Measurements from ENCODE around the gene ZNRF3. TPM values are rescaled to one million over a fixed set of nuclear protein-coding genes. Genes with fewer than 3 reads are reported as not detected.

Gene ZNRF3
- total RNA-seq: 3.5 and 6.1 TPM in 2 replicates

DNA sequence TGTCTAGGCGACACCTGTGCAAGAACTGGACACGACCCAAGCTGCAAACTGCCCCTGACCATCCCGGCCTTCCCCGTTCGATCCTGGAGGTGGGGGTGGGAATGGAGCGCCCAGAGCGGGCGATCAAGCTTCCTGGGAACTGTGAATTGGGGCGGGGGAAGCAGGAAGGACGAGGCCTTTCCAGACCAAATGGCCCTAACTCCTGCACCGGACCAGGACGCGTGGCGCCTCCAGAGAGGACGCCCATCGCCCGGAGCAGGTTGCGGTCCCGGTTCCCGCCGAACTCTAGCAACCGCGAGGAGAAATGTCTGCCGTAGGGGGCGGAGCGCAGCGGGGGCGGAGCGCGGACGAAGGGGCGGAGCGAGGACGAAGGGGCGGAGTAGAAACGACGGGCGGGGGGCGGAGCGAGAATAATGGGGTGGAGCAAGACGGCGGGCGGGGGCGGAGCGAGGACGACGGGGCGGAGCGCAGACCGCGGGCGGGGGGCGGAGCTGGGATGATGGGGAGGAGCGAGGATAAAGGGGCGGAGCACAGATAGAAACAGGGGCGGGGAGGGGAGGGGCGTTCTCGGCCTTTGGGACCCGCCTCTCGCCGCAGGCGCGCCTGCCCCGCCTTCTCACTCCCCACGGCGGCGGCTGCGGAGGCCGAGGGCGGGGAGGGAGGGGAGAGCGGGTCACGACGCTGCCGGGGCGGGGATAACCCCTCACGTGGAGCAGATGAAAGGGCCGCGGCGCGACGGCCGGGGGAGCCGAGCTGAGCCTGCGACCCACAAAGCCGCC is at the start of gene ZNRF3:
TSS of gene ZNRF3 (plus strand) at position 695 of the 779 bp plus-strand sequence. CDS start 195 bp downstream, outside the sequence.

DNA sequence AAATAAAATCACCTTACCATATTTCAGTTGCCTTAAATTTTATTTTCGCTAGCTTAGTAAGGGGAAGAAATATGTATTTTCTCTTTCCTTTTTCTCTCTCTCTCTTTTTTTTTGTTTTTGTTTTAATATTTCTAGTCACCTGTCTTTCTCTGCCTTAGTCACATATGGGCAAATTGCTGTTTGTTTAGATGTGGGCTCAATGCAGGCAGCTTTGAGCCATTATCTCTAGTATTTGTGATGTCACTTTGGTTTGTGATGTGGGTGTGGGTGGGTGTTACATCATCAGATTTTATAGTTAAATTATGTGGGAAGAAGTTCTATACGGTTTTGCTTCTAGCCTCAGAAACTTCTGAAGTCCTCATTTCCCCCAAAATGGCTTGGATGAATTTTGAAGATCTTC is 178.4 kb downstream of the ZNRF3 start, which contains the start of gene C22orf31:
TSS of gene C22orf31 (minus strand) at position 59 of the 400 bp plus-strand sequence. CDS start at position 20, 39 bp downstream.

DNA sequence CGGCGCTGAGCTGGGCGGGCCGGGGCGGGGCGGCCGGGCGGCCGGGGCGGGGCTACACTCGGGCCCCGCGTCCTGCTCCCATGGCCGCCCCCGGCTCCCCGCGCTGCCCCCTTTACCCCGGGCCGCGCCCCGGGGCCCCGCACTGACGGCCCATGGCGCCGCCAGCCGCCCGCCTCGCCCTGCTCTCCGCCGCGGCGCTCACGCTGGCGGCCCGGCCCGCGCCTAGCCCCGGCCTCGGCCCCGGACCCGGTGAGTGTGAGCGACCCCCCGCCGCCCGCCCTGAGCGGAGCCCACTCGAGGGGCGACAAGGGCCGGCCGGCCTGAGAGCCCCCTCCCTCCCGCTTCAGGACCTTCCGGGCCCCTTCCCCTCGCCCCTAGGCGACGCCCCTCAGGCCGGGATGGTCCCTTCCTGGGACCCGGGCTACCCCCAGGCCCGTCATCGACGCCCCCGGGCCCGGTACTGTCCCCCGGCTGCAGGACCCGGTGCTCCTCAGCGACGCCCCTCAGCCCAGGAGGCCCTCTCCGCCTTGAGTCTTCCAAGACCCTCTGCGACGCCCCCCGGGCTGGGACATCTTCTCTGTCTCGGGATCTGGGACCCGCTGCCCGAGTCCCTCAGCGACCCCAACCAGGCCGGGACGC is 189.7 kb downstream of the ZNRF3 start, which contains the start of gene KREMEN1:
TSS of gene KREMEN1 (plus strand) at position 57 of the 639 bp plus-strand sequence. CDS start at position 153, 96 bp downstream.

Other genes with a start within 250 kb of the ZNRF3 start
- gene TTC28, start 203.7 kb upstream of the ZNRF3 start, total RNA-seq: 31.4 and 40.0 TPM in 2 replicates
- 16.9 and 26.0 TPM in 2 replicates for gene CHEK2, start 141.8 kb upstream of the ZNRF3 start, total RNA-seq
- gene HSCB, start 141.5 kb upstream of the ZNRF3 start, total RNA-seq: 13.4 and 28.8 TPM in 2 replicates
- gene CCDC117, start 110.9 kb upstream of the ZNRF3 start, total RNA-seq: 15.7 and 17.0 TPM in 2 replicates
- 131 and 144 TPM in 2 replicates for gene XBP1, start 83.0 kb upstream of the ZNRF3 start, total RNA-seq
- 0.15 TPM in 1 of 2 replicates, not detected in the other for gene C22orf31, start 178.3 kb downstream of the ZNRF3 start, total RNA-seq
- gene KREMEN1, start 189.5 kb downstream of the ZNRF3 start, total RNA-seq: 8.3 and 13.9 TPM in 2 replicates